Memory B cell (primary cell): ENCODE measurements around the gene BTBD2.
A peak's percentile ranks its signal among the peaks of the same experiment; 100 is the strongest.

Experiments used
- ATAC-seq: fragments of 150-1000 bp; cut with Tn5 transposase; 2 replicates; pipeline ENCODE4 v1.10.0; 2021; ENCODE audit warnings: low read depth, mild to moderate bottlenecking, moderate library complexity
- DNase-seq, 2 donors: peaks; one replicate each; pipeline ENCODE4 v3.0.0; 2022; ENCODE audit warnings: low spot score in 2 of 2
- H3K27ac Mint-ChIP-seq: one replicate; pipeline ENCODE4 v1.8.0; 2022; ENCODE audit warnings: mild to moderate bottlenecking, moderate library complexity, mixed read lengths
- H3K27me3 Mint-ChIP-seq: one replicate; pipeline ENCODE4 v1.8.0; 2022; ENCODE audit warnings: mixed read lengths
- H3K36me3 Mint-ChIP-seq: one replicate; pipeline ENCODE4 v1.8.0; 2022; ENCODE audit warnings: mild to moderate bottlenecking, mixed read lengths
- H3K4me1 Mint-ChIP-seq: one replicate; pipeline ENCODE4 v1.8.0; 2022; ENCODE audit warnings: mixed read lengths
- H3K4me3 Mint-ChIP-seq: one replicate; pipeline ENCODE4 v1.8.0; 2022; ENCODE audit warnings: mild to moderate bottlenecking, moderate library complexity, mixed read lengths
- H3K9me3 Mint-ChIP-seq: one replicate; pipeline ENCODE4 v1.8.0; 2022; ENCODE audit warnings: mixed read lengths

Gene BTBD2

GRCh38 chr19:2015608-2015950 is at the start of gene BTBD2:
BTBD2 (minus strand) TSS chr19:2015714; CDS start chr19:2015703, 11 bp downstream.
- Mint-ChIP-seq H3K36me3 (peaks cover 16% of the 10 kb centered on the region), H3K4me3 (peak within 1 kb of the TSS; percentile 86), H3K4me1 (peaks cover 27% of the 10 kb centered on the region), H3K27me3 (no peaks in the 10 kb centered on the region), H3K27ac (peak within 1 kb of the TSS; percentile 77), H3K9me3 (no peaks in the 10 kb centered on the region)
- ATAC-seq (peak; percentile 18), DNase-seq (no peak)

GRCh38 chr19:2064788-2065524 is 49.4 kb upstream of the BTBD2 start:
- Mint-ChIP-seq H3K27ac (no peak overlapping the region), H3K4me1 (peaks cover 36% of the 10 kb centered on the region), H3K9me3 (no peaks in the 10 kb centered on the region), H3K27me3 (no peaks in the 10 kb centered on the region), H3K4me3 (no peak overlapping the region), H3K36me3 (no peaks in the 10 kb centered on the region)
- ATAC-seq (no peak), DNase-seq (no peak)

DNA sequence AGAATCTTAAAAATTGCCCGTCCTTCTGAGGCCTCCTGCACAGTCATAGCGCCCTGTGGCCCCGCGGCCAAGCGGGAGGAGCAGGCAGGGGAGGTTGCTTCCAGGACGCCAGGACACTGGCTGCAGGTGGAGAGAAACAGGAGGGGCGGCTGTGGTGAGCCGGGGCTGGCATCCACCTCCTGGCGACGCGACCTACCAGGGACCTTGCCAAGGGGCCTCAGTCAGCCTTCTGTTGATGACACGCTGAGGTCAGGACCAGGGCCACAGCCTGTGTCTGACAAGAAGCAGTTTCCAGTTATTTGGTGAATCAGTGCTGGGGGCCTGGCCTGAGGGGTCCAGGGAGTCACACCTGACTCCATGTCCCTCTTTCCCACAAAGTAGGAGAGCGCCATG is 48.9 kb upstream of the BTBD2 start:
- Mint-ChIP-seq H3K9me3 (no peaks in the 10 kb centered on the region), H3K4me1 (peaks cover 35% of the 10 kb centered on the region), H3K27me3 (no peaks in the 10 kb centered on the region), H3K4me3 (no peak overlapping the region), H3K36me3 (no peaks in the 10 kb centered on the region), H3K27ac (no peak overlapping the region)
- DNase-seq (no peak), ATAC-seq (no peak)

GRCh38 chr19:2063824-2064223 is 48.3 kb upstream of the BTBD2 start:
- peak overlapping the region; percentile 78 for H3K27ac Mint-ChIP-seq
- H3K36me3 Mint-ChIP-seq = no peaks in the 10 kb centered on the region
- no peak for ATAC-seq
- H3K9me3 Mint-ChIP-seq = no peaks in the 10 kb centered on the region
- no peaks in the 10 kb centered on the region for H3K27me3 Mint-ChIP-seq
- peaks cover 31% of the 10 kb centered on the region for H3K4me1 Mint-ChIP-seq
- H3K4me3 Mint-ChIP-seq = peak overlapping the region; percentile 69
- no peak for DNase-seq

GRCh38 chr19:2062770-2063169 is 47.3 kb upstream of the BTBD2 start:
- H3K27ac Mint-ChIP-seq = peak overlapping the region; percentile 97
- no peak for ATAC-seq
- peaks cover 25% of the 10 kb centered on the region for H3K4me1 Mint-ChIP-seq

GRCh38 chr19:2062389-2062729 is 46.8 kb upstream of the BTBD2 start:
- no peaks in the 10 kb centered on the region for H3K36me3 Mint-ChIP-seq
- H3K9me3 Mint-ChIP-seq = no peaks in the 10 kb centered on the region
- H3K4me3 Mint-ChIP-seq = peak overlapping the region; percentile 89
- ATAC-seq = no peak
- DNase-seq = no peak
- no peaks in the 10 kb centered on the region for H3K27me3 Mint-ChIP-seq
- H3K27ac Mint-ChIP-seq = peak overlapping the region; percentile 97
- peaks cover 22% of the 10 kb centered on the region for H3K4me1 Mint-ChIP-seq

More at GRCh38 chr19:2062770-2063169, 47.3 kb upstream of the BTBD2 start:
- Mint-ChIP-seq H3K9me3 (no peaks in the 10 kb centered on the region), H3K4me3 (peak overlapping the region; percentile 89), H3K27me3 (no peaks in the 10 kb centered on the region), H3K36me3 (no peaks in the 10 kb centered on the region)
- DNase-seq = no peak

- Mint-ChIP-seq H3K27me3 (no peaks in the 10 kb centered on the region), H3K4me3 (peak overlapping the region; percentile 89), H3K27ac (peak overlapping the region; percentile 97), H3K36me3 (no peaks in the 10 kb centered on the region), H3K9me3 (no peaks in the 10 kb centered on the region), H3K4me1 (peaks cover 24% of the 10 kb centered on the region)
- DNase-seq (peak; percentile 100), ATAC-seq (peak; percentile 83)
Measured at GRCh38 chr19:2061495-2062388, 46.2 kb upstream of the BTBD2 start.

DNA sequence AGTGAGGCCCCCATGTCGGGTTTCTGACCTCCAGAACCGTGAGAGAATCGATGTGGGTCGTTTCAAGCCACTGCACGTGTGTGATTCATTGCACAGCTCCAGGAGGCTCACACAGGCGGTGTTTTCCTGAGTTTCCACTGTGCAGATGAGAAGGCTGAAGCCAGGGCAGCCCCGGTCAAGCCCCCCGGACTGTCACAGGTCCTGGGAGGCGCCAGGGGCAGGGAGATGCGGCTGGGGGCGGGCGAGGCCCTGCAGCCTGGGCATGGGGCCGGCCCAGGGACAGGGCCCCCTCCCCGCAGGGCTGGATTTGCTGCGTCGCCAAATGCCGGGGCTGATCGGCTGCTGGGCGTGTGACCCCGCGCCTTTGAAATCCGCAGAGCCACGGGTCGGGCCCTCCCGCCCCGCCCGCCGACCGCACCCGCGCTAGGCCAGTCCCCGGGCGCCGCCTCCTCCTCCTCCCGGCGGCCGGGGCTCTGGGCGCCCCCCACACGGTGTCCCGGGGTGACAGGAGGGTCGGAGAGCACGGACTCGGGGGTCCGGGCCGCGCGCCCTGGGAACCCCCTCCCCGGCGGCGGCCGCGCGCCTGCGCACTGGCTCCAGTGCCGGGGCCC is 45.5 kb upstream of the BTBD2 start:
- DNase-seq = no peak
- Mint-ChIP-seq H3K4me3 (peak overlapping the region; percentile 89), H3K9me3 (no peaks in the 10 kb centered on the region), H3K27ac (peak overlapping the region; percentile 97), H3K4me1 (peaks cover 31% of the 10 kb centered on the region), H3K27me3 (no peaks in the 10 kb centered on the region), H3K36me3 (no peaks in the 10 kb centered on the region)
- peak; percentile 53 for ATAC-seq

- ATAC-seq = no peak
- peaks cover 39% of the 10 kb centered on the region for H3K4me1 Mint-ChIP-seq
- no peaks in the 10 kb centered on the region for H3K27me3 Mint-ChIP-seq
- DNase-seq = no peak
- H3K4me3 Mint-ChIP-seq = peak overlapping the region; percentile 89
- H3K27ac Mint-ChIP-seq = peak overlapping the region; percentile 99
- H3K36me3 Mint-ChIP-seq = no peaks in the 10 kb centered on the region
- H3K9me3 Mint-ChIP-seq = no peaks in the 10 kb centered on the region
Measured at GRCh38 chr19:2059422-2060201, 44.1 kb upstream of the BTBD2 start.

DNA sequence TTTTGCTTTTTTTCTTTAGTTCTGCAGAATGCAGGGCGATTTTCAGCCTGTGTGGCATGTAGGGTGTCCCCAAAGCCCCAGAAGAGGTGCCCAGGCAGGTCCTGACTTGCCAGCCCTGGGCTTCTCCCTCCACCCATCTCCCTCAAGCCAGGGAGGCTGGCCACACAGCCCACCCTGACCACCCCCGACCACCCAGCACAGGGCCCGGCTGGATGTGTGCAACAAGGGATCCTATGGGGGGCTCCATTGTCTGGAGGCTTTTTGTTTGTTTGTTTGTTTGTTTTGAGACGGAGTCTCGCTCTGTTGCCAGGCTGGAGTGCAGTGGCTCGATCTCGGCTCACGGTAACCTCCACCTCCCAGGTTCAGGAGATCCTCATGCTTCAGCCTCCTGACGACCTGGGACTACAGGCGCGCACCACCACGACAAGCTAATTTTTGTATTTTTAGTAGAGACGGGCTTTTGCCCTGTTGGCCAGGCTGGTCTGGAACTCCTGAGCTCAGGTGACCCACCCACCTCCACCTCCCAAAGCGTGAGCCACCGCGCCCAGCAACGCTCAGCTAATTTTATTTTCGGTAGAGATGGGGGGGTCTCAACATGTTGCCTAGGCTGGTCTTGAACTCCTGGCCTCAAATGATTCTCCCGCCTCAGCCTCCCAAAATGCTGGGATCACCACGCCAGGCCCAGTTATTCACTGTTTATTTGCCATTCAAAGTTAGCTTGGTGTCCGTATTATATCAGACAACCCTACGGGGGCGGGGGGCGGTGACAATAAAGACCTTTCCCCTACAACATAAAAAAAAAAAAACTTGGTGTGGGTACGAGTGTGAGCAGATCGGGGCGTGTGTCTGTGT is 43.3 kb upstream of the BTBD2 start:
- H3K4me1 Mint-ChIP-seq = peaks cover 40% of the 10 kb centered on the region
- H3K27ac Mint-ChIP-seq = peak overlapping the region; percentile 99
- peak overlapping the region; percentile 11 for H3K4me3 Mint-ChIP-seq

GRCh38 chr19:2057484-2058469 is 42.3 kb upstream of the BTBD2 start:
- ATAC-seq = no peak
- no peaks in the 10 kb centered on the region for H3K27me3 Mint-ChIP-seq
- H3K4me1 Mint-ChIP-seq = peaks cover 37% of the 10 kb centered on the region
- H3K36me3 Mint-ChIP-seq = no peaks in the 10 kb centered on the region
- H3K9me3 Mint-ChIP-seq = no peaks in the 10 kb centered on the region
- H3K4me3 Mint-ChIP-seq = peak overlapping the region; percentile 47
- no peak for DNase-seq
- peak overlapping the region; percentile 99 for H3K27ac Mint-ChIP-seq

More for the DNA sequence above, 43.3 kb upstream of the BTBD2 start:
- no peak for DNase-seq
- H3K36me3 Mint-ChIP-seq = no peaks in the 10 kb centered on the region
- no peaks in the 10 kb centered on the region for H3K27me3 Mint-ChIP-seq
- no peaks in the 10 kb centered on the region for H3K9me3 Mint-ChIP-seq
- no peak for ATAC-seq

DNA sequence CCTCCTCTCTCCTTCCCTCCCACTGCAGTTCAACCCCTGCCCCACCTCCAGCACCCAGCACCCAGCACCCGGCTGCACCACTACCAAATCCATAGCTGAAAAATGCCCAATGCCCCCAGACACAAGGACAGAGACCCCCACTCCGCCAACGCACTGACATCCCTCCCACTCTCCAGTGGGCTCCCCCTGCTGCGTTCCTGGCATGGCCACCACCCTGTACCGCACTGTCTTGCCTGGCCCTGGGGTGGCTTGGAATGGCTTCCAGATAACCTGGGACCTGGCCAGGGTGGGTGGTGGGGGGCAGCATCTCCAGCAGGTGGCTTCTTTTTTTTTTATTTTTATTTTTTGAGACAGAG is 41.3 kb upstream of the BTBD2 start:
- H3K9me3 Mint-ChIP-seq = no peaks in the 10 kb centered on the region
- peak overlapping the region; percentile 99 for H3K27ac Mint-ChIP-seq
- ATAC-seq = no peak
- H3K27me3 Mint-ChIP-seq = no peaks in the 10 kb centered on the region
- no peak for DNase-seq
- H3K4me3 Mint-ChIP-seq = peak overlapping the region; percentile 68
- H3K36me3 Mint-ChIP-seq = no peaks in the 10 kb centered on the region
- peaks cover 36% of the 10 kb centered on the region for H3K4me1 Mint-ChIP-seq
